GM18861 (cell line): ENCODE data around the gene TRAPPC10.
"Not testable (repeated sequence)": the region's sequence is repeated elsewhere in the genome, so short reads cannot be mapped to it uniquely, and the experiment has no call there.

Experiments
- ATAC-seq: cut with Tn5 transposase; IDR thresholded peaks from one replicate; pipeline ENCODE4 v1.9.1; 2021; ENCODE audit not compliant: unreplicated experiment

Gene TRAPPC10

DNA sequence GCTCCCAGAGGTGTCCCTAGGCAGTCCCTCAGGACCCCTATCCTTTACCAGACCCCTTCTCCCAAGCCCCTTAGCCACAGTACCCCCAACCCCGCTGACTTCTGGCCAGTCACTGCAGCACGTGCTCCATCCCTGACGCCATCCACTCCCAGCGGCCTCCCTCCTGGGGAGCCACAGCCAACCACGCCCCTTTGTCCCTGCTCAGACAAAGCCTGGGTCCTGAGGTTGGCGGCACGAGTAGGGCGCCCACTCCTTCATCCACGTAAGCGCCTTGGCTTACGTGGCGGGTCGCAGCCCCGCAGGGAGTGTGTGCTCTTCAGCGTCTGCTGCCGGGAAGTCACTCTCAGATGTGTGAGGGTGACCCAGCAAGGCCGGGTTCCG, 128.4 kb downstream of the TRAPPC10 start:
- not testable (repeated sequence) for ATAC-seq

GRCh38 chr21:44142470-44142869, 130.4 kb downstream of the TRAPPC10 start:
- ATAC-seq = not testable (repeated sequence)

DNA sequence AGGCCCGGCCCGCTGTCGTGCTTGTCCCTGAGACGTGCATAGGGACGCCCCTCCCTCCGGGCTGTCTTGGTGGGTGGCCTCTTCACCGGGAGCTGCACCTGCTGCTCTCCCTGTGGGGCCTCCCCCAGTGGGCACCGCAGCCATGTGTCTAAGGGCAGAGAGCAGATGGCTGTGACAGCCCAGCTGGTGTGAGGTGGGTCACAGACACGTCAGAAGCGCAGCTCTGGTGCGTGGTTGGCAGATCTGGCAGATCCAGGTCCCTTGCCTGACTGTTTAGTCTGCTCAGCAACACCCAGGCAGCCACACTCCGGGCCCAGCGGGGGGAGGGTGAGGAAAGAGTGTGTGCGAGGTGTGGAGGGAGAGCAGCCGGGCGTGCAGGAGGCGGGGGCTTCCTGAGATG, 131.3 kb downstream of the TRAPPC10 start:
- not testable (repeated sequence) for ATAC-seq

GRCh38 chr21:44143996-44144395, 131.9 kb downstream of the TRAPPC10 start:
- not testable (repeated sequence) for ATAC-seq

- not testable (repeated sequence) for ATAC-seq
Measured at GRCh38 chr21:44144784-44145602, 132.9 kb downstream of the TRAPPC10 start.

DNA sequence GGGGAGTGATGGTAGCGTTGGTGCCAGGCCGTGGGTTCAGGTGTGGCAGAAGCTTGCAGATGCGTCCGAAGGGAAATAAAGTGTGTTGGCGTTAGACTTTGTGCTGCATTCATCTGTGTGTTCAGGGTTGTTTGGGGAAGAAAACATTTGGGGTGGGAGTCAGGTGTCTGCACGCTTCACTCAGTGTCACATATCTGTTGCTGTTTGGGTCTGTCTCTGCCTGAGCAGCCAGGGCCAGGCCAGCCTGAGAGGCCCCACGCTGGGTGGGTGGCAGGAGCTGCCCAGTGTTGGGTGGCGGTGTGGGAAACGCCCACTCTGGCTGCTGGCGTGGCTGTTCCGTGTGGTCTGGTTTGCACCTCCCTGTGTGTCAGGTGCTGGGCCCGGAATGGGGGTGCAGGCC, 133.5 kb downstream of the TRAPPC10 start:
- not testable (repeated sequence) for ATAC-seq

DNA sequence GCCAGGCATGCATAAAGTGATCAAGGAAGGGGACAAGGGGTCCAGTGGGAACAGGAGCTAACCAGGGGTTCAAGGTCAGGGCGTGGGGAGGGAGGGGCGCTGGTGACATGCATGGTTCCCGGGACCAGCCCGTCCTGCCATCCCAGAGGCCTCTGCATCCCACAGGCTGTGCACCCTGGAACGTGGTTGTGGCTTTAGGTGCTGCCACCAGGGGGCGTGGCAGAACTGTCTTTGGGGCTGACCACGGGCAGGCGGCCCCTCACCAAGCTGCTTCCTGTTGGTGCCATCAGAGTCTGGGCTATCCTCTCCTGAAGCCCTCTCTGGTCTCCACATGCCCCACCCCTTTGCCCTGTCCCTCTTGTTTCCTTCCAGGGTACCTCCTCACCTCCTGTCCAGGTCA, 135.0 kb downstream of the TRAPPC10 start:
- not testable (repeated sequence) for ATAC-seq

- not testable (repeated sequence) for ATAC-seq
Measured at GRCh38 chr21:44150255-44150654, 138.1 kb downstream of the TRAPPC10 start.

- ATAC-seq = not testable (repeated sequence)
Measured at GRCh38 chr21:44153214-44153888, 141.2 kb downstream of the TRAPPC10 start.

DNA sequence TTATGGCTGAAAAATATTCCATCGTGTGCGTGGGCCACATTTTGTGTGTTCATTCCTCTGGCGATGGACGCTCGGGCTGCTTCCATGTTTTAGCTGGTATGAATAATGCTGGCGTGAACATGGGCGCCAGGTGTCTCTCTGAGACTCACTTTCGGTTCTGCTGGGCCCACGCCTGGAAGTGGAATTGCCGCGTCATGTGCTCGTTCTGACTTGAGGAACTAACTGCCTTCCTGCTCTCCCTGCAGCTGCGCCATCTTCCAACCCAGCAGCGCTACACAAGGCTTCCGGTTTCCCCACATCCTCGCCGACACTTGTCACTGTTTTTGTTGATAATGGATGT, 141.8 kb downstream of the TRAPPC10 start:
- ATAC-seq = not testable (repeated sequence)

GRCh38 chr21:44154816-44155230, 142.7 kb downstream of the TRAPPC10 start:
- ATAC-seq = peak; percentile 29

DNA sequence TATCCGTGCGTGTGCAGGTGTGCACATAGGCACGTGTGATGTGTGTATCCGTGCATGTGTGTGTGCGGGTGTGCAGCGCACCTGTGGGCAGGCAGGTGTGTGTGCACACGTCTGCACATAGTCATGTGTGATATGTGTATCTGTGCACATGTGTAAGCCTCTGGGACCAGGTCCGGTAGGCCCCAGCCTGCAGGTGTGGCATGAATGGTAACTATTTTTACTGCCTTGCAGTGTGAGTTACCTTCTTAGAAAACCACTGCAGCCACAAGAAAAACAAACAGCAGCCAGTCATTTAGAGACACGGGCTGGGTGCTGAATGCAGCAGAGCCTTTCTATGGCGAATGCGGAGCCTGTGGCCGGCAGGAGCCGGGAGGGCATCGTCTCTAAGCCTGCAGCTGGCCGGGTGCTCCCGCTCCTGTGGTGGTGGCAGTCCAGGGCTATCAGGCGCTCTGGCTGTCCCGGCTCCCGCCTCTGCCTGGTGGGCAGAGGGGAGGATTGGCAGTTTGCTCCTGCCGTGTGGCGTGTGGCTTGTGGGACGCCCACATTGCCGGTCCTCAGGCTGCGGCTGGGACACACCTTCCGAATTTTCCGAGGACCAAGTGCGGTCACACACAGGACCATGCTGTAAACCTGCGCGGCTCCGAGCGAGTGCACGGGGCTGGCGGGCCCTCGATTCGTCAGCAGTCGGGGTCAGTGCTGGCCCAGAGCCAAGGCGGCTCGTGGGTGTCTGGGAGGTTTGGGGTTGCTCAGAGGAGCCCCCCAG, 143.3 kb downstream of the TRAPPC10 start:
- ATAC-seq = peak; percentile 39

DNA sequence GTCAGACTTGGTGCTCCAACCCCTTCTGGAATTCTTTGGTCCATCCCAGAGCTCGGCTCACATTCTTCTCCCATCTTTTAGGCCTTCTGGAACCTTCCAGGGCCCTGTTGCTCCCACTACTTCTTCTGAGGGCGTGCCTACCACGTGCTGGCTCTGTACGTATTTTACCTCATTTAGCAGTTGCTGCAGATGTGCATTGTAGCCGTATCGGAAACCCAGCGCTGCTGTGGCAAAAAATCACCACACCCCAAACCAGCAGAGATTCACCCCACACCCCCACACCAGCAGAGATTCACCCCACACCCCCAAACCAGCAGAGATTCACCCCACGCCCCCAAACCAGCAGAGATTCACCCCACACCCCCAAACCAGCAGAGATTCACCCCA, 143.9 kb downstream of the TRAPPC10 start:
- ATAC-seq = not testable (repeated sequence)
